SU-DHL-6 (cell line): Measurements from ENCODE around the gene GPX2.

ENCODE experiments used
- H2AFZ ChIP-seq: fragments of 200-600 bp; sonication (generic); 2 replicates; pipeline ENCODE4 v1.6.1; 2014; ENCODE audit warnings: low read depth, mild to moderate bottlenecking, moderate library complexity, mixed read lengths, antibody characterized with exemption, low read length; ENCODE audit not compliant: severe bottlenecking
- H3F3A ChIP-seq: fragments of 200-600 bp; shearing (Covaris generic); 2 replicates; pipeline ENCODE4 v1.6.0; 2016; ENCODE audit warnings: antibody characterized with exemption, mild to moderate bottlenecking; ENCODE audit not compliant: insufficient read depth
- H3K27ac ChIP-seq: fragments of 200-600 bp; sonication (generic); 2 replicates; pipeline ENCODE4 v1.5.1; 2016; ENCODE audit warnings: low read depth, mild to moderate bottlenecking, low read length, moderate library complexity, mixed read lengths
- H3K27me3 ChIP-seq: fragments of 200-600 bp; sonication (generic), shearing (Covaris generic); 2 replicates; pipeline ENCODE4 v1.6.0; 2014; ENCODE audit warnings: mild to moderate bottlenecking, low read length
- H3K36me3 ChIP-seq: fragments of 200-600 bp; sonication (generic); 2 replicates; pipeline ENCODE4 v1.6.1; 2014; ENCODE audit warnings: mild to moderate bottlenecking, low read length, mixed read lengths
- H3K4me2 ChIP-seq: fragments of 300-600, 200-600 bp; shearing (Covaris generic), sonication (generic); 2 replicates; pipeline ENCODE4 v1.6.0; 2014; ENCODE audit warnings: low read length, low read depth, mild to moderate bottlenecking; ENCODE audit not compliant: poor library complexity, severe bottlenecking
- H3K4me3 ChIP-seq: fragments of 200-600 bp; sonication (generic); 2 replicates; pipeline ENCODE4 v1.5.1; 2014; ENCODE audit warnings: antibody characterized with exemption, low read length, mild to moderate bottlenecking, mixed read lengths; ENCODE audit not compliant: insufficient read depth, poor library complexity, severe bottlenecking
- H3K79me2 ChIP-seq: fragments of 200-600 bp; sonication (generic); 2 replicates; pipeline ENCODE4 v1.6.1; 2014; ENCODE audit warnings: mild to moderate bottlenecking, low read length, moderate library complexity; ENCODE audit not compliant: insufficient read depth
- H3K9ac ChIP-seq: fragments of 200-600 bp; sonication (generic); 2 replicates; pipeline ENCODE4 v1.7.0; 2014; ENCODE audit warnings: mild to moderate bottlenecking, low read length
- H3K9me2 ChIP-seq: fragments of 200-600 bp; sonication (generic); replicated peaks from 2 replicates; pipeline ENCODE4 v1.6.1; 2014; ENCODE audit warnings: low read length; ENCODE audit not compliant: insufficient read depth
- H3K9me3 ChIP-seq: fragments of 200-600 bp; sonication (generic); 2 replicates; pipeline ENCODE4 v1.6.1; 2014; ENCODE audit warnings: low read length, mixed read lengths; ENCODE audit not compliant: insufficient read depth
- H4K20me1 ChIP-seq: fragments of 200-600 bp; sonication (generic); 2 replicates; pipeline ENCODE4 v1.6.1; 2014; ENCODE audit warnings: low read depth, mild to moderate bottlenecking, antibody characterized with exemption, low read length, moderate library complexity, mixed read lengths
- EZH2phosphoT487 ChIP-seq: fragments of 200-600 bp; sonication (generic), shearing (Covaris generic); conservative IDR thresholded peaks from 2 replicates; pipeline ENCODE4 v1.6.1; 2018; ENCODE audit warnings: mild to moderate bottlenecking, antibody characterized with exemption, low read length, moderate library complexity, mixed read lengths
- TF ChIP-seq, protein P1 (sequence below): fragments of 200-600 bp; sonication (generic); IDR thresholded peaks from one replicate; pipeline ENCODE4 v1.5.1; 2017; ENCODE audit warnings: antibody characterized with exemption, mild to moderate bottlenecking, low read length, moderate library complexity; ENCODE audit not compliant: insufficient read depth, poor library complexity, severe bottlenecking

GPX2 gene

GRCh38 chr14:64979336-64980074, 37.0 kb upstream of the GPX2 start:
- Histone ChIP-seq H2AFZ (no peak overlapping the region), H3K9ac (no peak overlapping the region), H3K27ac (no peak overlapping the region), H3K9me2 (no peaks in the 10 kb centered on the region), H3K27me3 (no peaks in the 10 kb centered on the region), H3K4me3 (no peak overlapping the region), H3K36me3 (no peaks in the 10 kb centered on the region), H4K20me1 (no peaks in the 10 kb centered on the region), H3K4me2 (no peak overlapping the region), H3K9me3 (no peaks in the 10 kb centered on the region), H3K79me2 (no peaks in the 10 kb centered on the region), H3F3A (no peaks in the 10 kb centered on the region)
- TF ChIP-seq, protein P1, sequence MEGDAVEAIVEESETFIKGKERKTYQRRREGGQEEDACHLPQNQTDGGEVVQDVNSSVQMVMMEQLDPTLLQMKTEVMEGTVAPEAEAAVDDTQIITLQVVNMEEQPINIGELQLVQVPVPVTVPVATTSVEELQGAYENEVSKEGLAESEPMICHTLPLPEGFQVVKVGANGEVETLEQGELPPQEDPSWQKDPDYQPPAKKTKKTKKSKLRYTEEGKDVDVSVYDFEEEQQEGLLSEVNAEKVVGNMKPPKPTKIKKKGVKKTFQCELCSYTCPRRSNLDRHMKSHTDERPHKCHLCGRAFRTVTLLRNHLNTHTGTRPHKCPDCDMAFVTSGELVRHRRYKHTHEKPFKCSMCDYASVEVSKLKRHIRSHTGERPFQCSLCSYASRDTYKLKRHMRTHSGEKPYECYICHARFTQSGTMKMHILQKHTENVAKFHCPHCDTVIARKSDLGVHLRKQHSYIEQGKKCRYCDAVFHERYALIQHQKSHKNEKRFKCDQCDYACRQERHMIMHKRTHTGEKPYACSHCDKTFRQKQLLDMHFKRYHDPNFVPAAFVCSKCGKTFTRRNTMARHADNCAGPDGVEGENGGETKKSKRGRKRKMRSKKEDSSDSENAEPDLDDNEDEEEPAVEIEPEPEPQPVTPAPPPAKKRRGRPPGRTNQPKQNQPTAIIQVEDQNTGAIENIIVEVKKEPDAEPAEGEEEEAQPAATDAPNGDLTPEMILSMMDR: no peak
- TF ChIP-seq EZH2phosphoT487: no peak

DNA sequence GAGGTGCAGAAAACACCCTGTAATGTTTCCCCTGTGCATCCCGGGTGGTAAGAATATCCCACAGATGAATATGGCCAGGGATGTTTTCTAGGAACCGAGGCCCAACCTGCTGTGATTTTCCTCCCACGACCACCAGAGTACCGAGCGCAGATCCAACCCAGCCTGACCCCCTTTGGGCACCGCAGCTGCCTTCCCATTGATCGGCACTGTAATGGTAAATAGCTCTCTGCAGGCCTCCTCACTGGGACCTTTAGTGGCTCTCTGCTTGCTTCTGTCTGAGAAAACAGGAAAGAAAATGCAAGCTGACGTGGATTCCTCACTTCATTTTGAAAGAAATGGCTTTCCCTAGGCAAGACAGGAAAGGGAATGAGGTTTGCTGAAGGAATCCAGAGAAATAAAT, 32.0 kb upstream of the GPX2 start:
- H2AFZ ChIP-seq: no peak overlapping the region
- H3F3A ChIP-seq: no peaks in the 10 kb centered on the region
- TF ChIP-seq, protein P1: no peak
- TF ChIP-seq EZH2phosphoT487: no peak
- no peak overlapping the region for H3K9ac ChIP-seq
- no peak overlapping the region for H3K4me2 ChIP-seq
- no peaks in the 10 kb centered on the region for H4K20me1 ChIP-seq
- H3K36me3 ChIP-seq: no peaks in the 10 kb centered on the region
- H3K79me2 ChIP-seq: no peaks in the 10 kb centered on the region
- no peaks in the 10 kb centered on the region for H3K9me3 ChIP-seq
- H3K4me3 ChIP-seq: no peak overlapping the region
- no peaks in the 10 kb centered on the region for H3K27me3 ChIP-seq
- H3K27ac ChIP-seq: no peak overlapping the region
- H3K9me2 ChIP-seq: no peaks in the 10 kb centered on the region

- TF ChIP-seq, protein P1: no peak
- TF ChIP-seq EZH2phosphoT487: no peak
- no peak overlapping the region for H3K4me3 ChIP-seq
- H3K79me2 ChIP-seq: no peaks in the 10 kb centered on the region
- no peak overlapping the region for H3K27ac ChIP-seq
- no peaks in the 10 kb centered on the region for H3K36me3 ChIP-seq
- no peaks in the 10 kb centered on the region for H4K20me1 ChIP-seq
- no peak overlapping the region for H3K4me2 ChIP-seq
- no peaks in the 10 kb centered on the region for H3K9me3 ChIP-seq
- no peak overlapping the region for H2AFZ ChIP-seq
- no peaks in the 10 kb centered on the region for H3K27me3 ChIP-seq
- H3K9me2 ChIP-seq: no peaks in the 10 kb centered on the region
- no peak overlapping the region for H3K9ac ChIP-seq
- H3F3A ChIP-seq: no peaks in the 10 kb centered on the region
These were observed 31.3 kb upstream of the GPX2 start for GRCh38 chr14:64973826-64974225.
